Adrenal gland (tissue), 12 donors: Measurements from ENCODE around the gene NPIPB9. TPM values are rescaled to one million over a fixed set of nuclear protein-coding genes. Genes with fewer than 3 reads are reported as not detected.
"Not testable (repeated sequence)": the region's sequence is repeated elsewhere in the genome, so short reads cannot be mapped to it uniquely, and the experiment has no call there.

Experiments
- DNase-seq, 7 donors: peaks; one replicate each; pipeline ENCODE4 v3.0.0-alpha.2; 2019 to 2020
- H3K27ac ChIP-seq, 5 donors: fragments of 200-600 bp; sonication (generic) in 4 of 5; 1 replicate in 3 of 5; 2 replicates in 2 of 5; pipeline versions ENCODE4 v1.5.1 to v1.8.0; 2016 to 2020; ENCODE audit warnings: mild to moderate bottlenecking in 1 of 5
- H3K27me3 ChIP-seq: fragments of 200-600 bp; 2 replicates; pipeline ENCODE4 v1.8.0; 2021
- H3K36me3 ChIP-seq, 2 donors: fragments of 200-600 bp; replicated peaks in 1 of 2; 1 replicate in 1 of 2; 2 replicates in 1 of 2; pipeline versions ENCODE4 v1.5.1 to v1.8.0; 2018 to 2022
- H3K4me1 ChIP-seq, 2 donors: fragments of 200-600 bp; replicated peaks in 1 of 2; 1 replicate in 1 of 2; 2 replicates in 1 of 2; pipeline versions ENCODE4 v1.5.1 to v1.8.0; 2018 to 2021
- H3K4me3 ChIP-seq, 4 donors: fragments of 200-600 bp; sonication (generic) in 3 of 4; one replicate each; pipeline ENCODE4 v1.5.1; 2016 to 2018
- H3K9me3 ChIP-seq, 3 donors: fragments of 200-600 bp; sonication (generic) in 1 of 3; replicated peaks in 1 of 3; 1 replicate in 2 of 3; 2 replicates in 1 of 3; pipeline versions ENCODE4 v1.5.1 to v1.8.0; 2016 to 2021
- WGBS, 4 donors: extraction: QIAGEN DNeasy Blood & Tissue Kit in 2 of 4; methylation state at CpG; one replicate each; pipeline versions ENCODE4 v1.1.5 to v1.1.7; 2013 to 2017; 5-methylcytosine and 5-hydroxymethylcytosine counted together
- intact Hi-C, 2 donors: fragments of 100-400 bp; cut with DNase I; formaldehyde crosslinking; loops; one replicate each; pipeline versions ENCODE4 v1.14.1 to v1.15.0; 2022 to 2023
- polyA plus RNA-seq, 3 donors: library from polyadenylated mRNA; stranded (reverse); fragments of 200-250 nt in 2 of 3; fragments of 350-450 nt in 1 of 3; fragmentation: Illumina TruSeq in 1 of 3; extraction: RNeasy Lipid Tissue Mini Kit (QIAGEN cat#74804) in 1 of 3; gene quantifications; one replicate each; pipeline ENCODE4 v1.2.3, GENCODE V29; 2013 to 2014
- total RNA-seq, 9 donors: library from RNA; depleted of rRNA in 4 of 9; stranded (reverse); fragments of >200 nt in 4 of 9; fragments of 120-200 nt in 1 of 9; fragmentation: NEBNext Ultra II Directional in 1 of 9; extraction: Animal tissue kit (Norgen Biotek cat#: 25700) in 1 of 9; gene quantifications; one replicate each; pipeline versions ENCODE4 v1.1.0 to v1.2.4, GENCODE V29; 2013 to 2023
- TF ChIP-seq, protein P1 (sequence below), 6 experiments: fragments of 450-650 bp in 4 of 6; fragments of 200-600 bp in 2 of 6; sonication (generic) in 1 of 6; IDR thresholded peaks; 1 replicate in 5 of 6; 2 replicates in 1 of 6; pipeline versions ENCODE4 v1.5.1 to v1.8.0; 2016 to 2021; ENCODE audit warnings: antibody characterized with exemption in 6 of 6, mild to moderate bottlenecking in 2 of 6, moderate library complexity in 1 of 6
- donor health status: healthy with polysubstance abuse.
- donor health status: Bipolar disorder and iron deficiency.
- donor health status: DM: yes; HTN: yes; CAD: no.
- donor health status: DM: no; HTN: no; CAD: no.
- donor health status: DM: no; HTN: no; CAD: no.
- donor health status: DM: yes; HTN: yes; CAD: no.

Gene NPIPB9
- total and polyA plus RNA-seq, 12 donors = 0.46 to 5.1 (median 1.1) TPM; not detected in 4

DNA sequence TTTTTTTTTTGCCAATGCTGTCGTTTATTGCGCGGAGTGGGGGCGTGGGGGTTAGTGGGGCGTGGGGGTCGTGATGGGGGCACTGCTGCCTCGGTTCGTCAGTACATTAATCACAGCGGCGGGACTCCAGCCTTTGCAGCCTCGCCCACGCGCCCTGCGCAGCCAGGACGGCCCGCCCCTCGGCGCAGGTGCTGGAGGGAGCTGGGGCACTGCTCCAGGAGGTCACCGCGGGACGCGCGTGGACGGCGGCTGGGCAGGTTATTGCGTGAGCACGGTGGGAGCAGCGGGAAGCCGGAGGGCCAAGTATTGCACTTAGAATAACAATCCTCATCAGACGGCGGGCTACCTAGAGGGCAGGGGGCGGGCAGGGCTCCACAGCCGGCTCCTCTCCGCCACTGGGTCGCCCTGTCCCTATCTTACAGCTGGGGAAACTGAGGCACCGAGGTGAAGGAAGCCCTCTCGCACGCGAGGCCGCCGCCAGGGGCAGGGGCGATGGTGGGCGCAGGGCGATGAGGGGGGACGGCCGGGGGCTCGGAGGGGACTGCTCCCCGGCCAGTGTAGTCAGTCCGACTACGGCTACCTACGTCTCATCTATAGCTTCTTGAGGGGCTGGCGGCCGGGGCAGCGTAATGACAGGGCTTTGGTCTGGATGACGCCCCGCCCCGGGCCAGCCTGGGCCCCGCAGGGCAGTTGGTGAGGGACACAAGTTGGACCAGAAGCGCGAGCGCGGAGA is 4.8 kb upstream of the NPIPB9 start:
- H3K27ac ChIP-seq, H3K27me3 ChIP-seq, H3K4me1 ChIP-seq, H3K4me3 ChIP-seq, H3K9me3 ChIP-seq, intact Hi-C loops, H3K36me3 ChIP-seq: not testable (repeated sequence)
- DNase-seq = peak in 1 of 7 donors; percentile 6
- WGBS, 4 donors = 0 to 15% methylated on average over 5 to 21 of the region's 62 CpGs; no CpG with 5 or more reads in 2 of the 4 donors

DNA sequence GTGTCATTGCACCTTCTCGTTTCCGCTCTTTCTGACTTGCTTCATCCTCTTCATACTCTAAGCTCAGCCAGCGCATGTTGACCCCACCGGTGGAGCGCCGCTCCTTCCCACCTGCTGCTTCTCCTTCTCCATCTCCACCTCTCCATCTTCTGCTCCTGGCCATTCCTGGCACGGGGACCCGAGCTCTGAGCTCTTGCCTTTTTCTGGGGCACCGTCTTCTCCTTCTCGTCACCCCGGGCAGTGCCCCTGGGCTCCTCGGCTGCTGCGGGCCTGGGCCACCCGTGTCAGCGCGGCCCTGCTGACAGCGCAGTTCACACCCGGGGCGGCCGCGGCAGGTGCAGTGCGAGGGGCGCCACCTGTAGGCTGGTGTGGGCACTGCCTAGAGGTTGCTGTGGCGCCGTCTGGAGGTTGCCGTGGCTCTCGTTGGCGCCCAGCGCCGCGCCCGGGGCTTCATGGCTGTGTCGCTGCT is 1.6 kb upstream of the NPIPB9 start:
- TF ChIP-seq, protein P1, sequence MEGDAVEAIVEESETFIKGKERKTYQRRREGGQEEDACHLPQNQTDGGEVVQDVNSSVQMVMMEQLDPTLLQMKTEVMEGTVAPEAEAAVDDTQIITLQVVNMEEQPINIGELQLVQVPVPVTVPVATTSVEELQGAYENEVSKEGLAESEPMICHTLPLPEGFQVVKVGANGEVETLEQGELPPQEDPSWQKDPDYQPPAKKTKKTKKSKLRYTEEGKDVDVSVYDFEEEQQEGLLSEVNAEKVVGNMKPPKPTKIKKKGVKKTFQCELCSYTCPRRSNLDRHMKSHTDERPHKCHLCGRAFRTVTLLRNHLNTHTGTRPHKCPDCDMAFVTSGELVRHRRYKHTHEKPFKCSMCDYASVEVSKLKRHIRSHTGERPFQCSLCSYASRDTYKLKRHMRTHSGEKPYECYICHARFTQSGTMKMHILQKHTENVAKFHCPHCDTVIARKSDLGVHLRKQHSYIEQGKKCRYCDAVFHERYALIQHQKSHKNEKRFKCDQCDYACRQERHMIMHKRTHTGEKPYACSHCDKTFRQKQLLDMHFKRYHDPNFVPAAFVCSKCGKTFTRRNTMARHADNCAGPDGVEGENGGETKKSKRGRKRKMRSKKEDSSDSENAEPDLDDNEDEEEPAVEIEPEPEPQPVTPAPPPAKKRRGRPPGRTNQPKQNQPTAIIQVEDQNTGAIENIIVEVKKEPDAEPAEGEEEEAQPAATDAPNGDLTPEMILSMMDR (IDR thresholded peaks at IDR 0.05) = peak in 1 of 6 experiments; percentile 11
- H3K27ac ChIP-seq, H3K27me3 ChIP-seq, H3K9me3 ChIP-seq, H3K4me1 ChIP-seq, H3K4me3 ChIP-seq, intact Hi-C loops, H3K36me3 ChIP-seq: not testable (repeated sequence)
- DNase-seq = peak in 5 of 7 donors; percentile 10 to 45 (median 21)
- 12 to 37% (median 21%) methylated on average over 3 to 20 of the region's 33 CpGs for WGBS, 4 donors

DNA sequence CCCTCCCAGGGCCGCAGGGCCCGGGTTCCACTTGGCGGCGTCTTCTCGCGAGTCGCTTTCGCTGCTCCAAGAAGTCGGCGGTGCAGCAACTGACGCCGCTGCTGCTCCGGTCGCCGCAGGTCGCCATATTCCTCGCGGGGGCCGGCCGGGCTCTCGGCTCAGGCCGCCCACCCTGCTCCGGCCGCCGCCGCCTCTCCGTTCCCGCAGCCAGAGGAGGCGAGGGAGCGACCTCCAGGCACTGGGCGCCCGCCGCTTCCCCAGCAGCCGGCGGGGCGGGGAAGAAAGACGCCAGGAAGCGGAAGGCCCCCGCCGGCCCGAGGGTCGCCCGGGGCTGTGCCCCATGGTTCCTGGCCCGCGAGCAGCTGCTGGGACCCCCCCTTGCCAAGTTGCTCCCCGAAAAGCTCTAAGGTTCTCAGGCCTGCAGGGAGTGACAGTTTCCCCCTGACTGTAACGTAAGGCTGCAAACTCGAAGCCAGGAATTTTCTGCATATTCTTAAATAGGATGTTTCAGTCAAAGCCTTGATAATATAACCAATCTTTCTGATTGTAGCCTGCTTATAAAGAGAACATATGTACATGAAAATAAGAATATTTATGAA is 1.0 kb upstream of the NPIPB9 start:
- intact Hi-C loops, H3K27ac ChIP-seq, H3K4me1 ChIP-seq, H3K36me3 ChIP-seq, H3K4me3 ChIP-seq, H3K9me3 ChIP-seq, DNase-seq, H3K27me3 ChIP-seq: not testable (repeated sequence)
- WGBS, 4 donors = no CpG with 5 or more reads among the region's 48 CpGs

DNA sequence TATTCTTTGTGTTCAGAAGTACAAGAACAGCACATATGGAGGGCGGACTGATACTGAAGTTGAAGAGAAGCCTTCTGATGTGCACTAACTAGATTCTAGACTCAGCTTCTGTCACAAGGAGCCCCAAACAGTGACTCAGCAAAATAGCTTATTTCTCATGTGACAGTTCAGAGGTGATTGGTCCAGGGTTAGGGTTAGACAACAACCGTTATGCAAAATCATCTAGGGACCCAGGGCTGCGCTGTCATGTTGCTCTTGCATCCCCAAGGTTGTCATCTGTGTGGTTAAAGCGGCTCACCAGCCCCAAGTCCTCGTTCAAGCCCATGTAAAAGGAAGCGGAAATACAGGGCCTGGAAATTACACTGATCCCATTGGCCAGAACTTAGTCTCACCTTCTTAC is 30.1 kb downstream of the NPIPB9 start:
- H3K27ac ChIP-seq, intact Hi-C loops, H3K4me1 ChIP-seq, DNase-seq, H3K4me3 ChIP-seq, H3K27me3 ChIP-seq, H3K9me3 ChIP-seq, H3K36me3 ChIP-seq: not testable (repeated sequence)
- no CpG with 5 or more reads among the region's 6 CpGs for WGBS, 4 donors

DNA sequence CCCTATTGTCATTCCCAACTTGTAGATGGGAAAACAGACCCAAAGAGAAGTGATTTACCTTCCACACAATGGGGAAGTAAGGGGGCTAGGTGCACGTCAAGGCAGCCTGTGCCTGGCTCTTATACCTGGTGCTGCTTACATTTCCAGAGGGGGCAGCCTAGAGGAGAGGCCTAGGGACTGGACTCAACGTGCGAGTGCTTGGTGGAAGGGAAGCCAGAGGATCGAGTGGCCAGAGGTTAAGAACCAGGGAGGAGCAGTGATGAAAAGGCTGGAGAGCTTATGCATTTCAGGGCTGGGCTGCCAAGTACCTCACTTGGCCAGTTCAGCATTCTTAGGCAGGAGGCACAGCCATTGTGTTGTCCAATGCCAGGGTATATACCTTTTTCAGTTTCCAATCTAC is 30.8 kb downstream of the NPIPB9 start:
- H3K27ac ChIP-seq, H3K9me3 ChIP-seq, H3K4me3 ChIP-seq, DNase-seq, intact Hi-C loops, H3K36me3 ChIP-seq, H3K4me1 ChIP-seq, H3K27me3 ChIP-seq: not testable (repeated sequence)
- WGBS, 4 donors = no CpG with 5 or more reads among the region's 4 CpGs

DNA sequence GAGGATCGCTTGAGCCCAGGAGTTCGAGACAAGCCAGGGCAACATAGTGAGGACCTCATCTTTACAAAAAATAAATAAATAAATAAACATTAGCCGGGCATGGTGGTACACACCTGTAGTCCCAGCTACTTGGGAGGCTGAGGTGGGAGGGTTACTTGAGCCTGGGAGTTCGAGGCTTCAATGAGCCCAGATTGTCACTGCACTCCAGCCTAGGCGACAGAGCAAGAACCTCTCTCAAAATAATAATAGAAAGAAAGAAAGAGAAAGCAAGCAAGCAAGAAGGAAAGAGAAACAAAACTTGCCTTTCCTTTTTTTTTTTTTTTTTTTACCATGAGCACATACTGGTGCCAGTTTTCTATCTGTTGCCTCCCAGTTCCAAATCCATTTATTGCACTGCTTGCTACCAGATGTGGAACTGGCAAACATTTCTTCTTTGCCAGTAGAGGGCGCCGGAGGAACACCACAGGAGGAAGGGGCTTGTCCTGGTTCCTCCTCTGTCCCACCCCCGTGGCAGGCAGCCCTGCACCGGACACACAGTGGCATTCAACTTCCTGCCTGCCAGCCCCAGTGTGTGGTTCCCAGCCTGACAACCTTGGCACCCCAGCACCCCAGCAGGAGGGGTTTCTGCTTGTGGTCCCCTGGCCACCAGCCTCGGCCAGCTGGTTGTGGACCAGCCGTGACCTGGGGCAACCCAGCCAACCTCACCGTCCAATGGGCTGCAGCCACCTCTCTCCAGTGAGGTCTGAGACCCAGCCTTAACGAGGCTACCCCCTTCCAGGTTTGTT is 50.8 kb downstream of the NPIPB9 start:
- TF ChIP-seq, protein P1 (IDR thresholded peaks at IDR 0.05) = peak in 4 of 6 experiments; percentile 12 to 43 (median 26)
- H3K27me3 ChIP-seq, H3K9me3 ChIP-seq, H3K4me3 ChIP-seq, H3K36me3 ChIP-seq, intact Hi-C loops, H3K27ac ChIP-seq, H3K4me1 ChIP-seq: not testable (repeated sequence)
- 45 to 72% (median 49%) methylated on average over 4 to 7 of the region's 13 CpGs for WGBS, 4 donors
- DNase-seq = peak in 5 of 7 donors; percentile 50 to 86 (median 73)

DNA sequence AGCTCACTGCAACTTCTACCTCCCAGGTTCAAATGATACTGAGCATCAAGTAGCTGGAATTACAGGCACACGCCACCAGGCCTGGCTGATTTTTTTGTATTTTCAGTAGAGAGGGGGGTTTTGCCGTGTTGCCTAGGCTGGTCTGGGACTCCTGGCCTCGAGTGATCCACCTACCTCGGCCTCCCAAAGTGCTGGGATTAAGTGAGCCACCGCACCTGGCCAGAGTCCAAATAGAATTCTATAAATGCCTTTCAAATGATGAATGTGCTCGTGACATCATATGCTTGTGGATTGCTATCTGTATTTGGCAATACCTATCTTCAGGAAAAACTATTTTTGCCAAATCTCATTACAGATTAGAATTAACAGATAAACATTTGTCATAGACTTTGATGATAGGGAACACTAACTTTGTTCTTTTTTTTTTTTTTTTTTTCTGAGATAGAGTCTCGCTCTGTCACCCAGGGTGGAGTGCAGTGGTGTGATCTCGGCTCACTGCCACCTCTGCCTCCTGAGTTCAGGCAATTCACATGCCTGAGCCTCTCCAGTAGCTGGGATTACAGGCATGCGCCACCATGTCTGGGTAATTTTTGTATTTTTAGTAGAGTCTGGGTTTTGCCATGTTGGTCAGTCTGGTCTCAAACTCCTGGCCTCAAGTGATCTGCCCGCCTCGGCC is 56.0 kb downstream of the NPIPB9 start:
- H3K9me3 ChIP-seq, DNase-seq, H3K36me3 ChIP-seq, H3K27ac ChIP-seq, H3K27me3 ChIP-seq, intact Hi-C loops, H3K4me1 ChIP-seq, H3K4me3 ChIP-seq: not testable (repeated sequence)
- WGBS, 4 donors = no CpG with 5 or more reads among the region's 11 CpGs
